ENCODE measurements around the gene NELL2.

GRCh38 chr12:44488180-44488579, 387.9 kb downstream of the NELL2 start:
- no peak for TF ChIP-seq POLR2A (IDR thresholded peaks at IDR 0.05)
- no peak for TF ChIP-seq CTCF (IDR thresholded peaks at IDR 0.05)

Measured in lower leg skin (tissue), 3 donors.